Endothelial cell of umbilical vein (primary cell): Measurements from ENCODE around the gene LRR1. TPM values are rescaled to one million over a fixed set of nuclear protein-coding genes. Genes with fewer than 3 reads are reported as not detected.

Source experiments
- BruUV-seq: library from RNA; stranded (reverse); fragments of 400-500 nt; replicated peaks from 2 replicates; lab custom pipeline; 2021; lab: Mats Ljungman, UMichigan
- CTCF ChIA-PET: fragments of 300-600, 350-600 bp; sonication (Branson Sonifier 250); formaldehyde crosslinking; loops from one replicate; lab custom pipeline; 2021; ENCODE audit warnings: antibody characterized with exemption, inconsistent platforms; lab: Charles Lee
- POLR2A ChIA-PET: fragments of 300-600, 350-600 bp; sonication (Branson Sonifier 250); formaldehyde crosslinking; loops from one replicate; lab custom pipeline; 2021; ENCODE audit warnings: antibody characterized with exemption, inconsistent platforms; lab: Charles Lee
- DNase-seq: peaks from one replicate; pipeline ENCODE4 v3.0.0-alpha.2; 2011; ENCODE audit warnings: low read depth, low spot score
- FAIRE-seq: peaks from 2 replicates; lab custom pipeline; 2011; peaks lifted over from hg19 to GRCh38; lab: Jason Lieb, UNC
- H2AFZ ChIP-seq: 2 replicates; pipeline ENCODE4 v1.6.0; 2012; ENCODE audit warnings: low read depth, low read length, control low read depth, inconsistent platforms
- H3K27ac ChIP-seq: 2 replicates; pipeline ENCODE4 v1.5.1; 2011; ENCODE audit warnings: low read depth, mild to moderate bottlenecking, control low read depth, low read length, moderate library complexity; ENCODE audit not compliant: insufficient read depth
- H3K27me3 ChIP-seq, 2 experiments: 2 replicates each; pipeline versions ENCODE4 v1.6.0 to v1.6.1; 2011; ENCODE audit warnings: low read length in 2 of 2, mixed read lengths in 1 of 2; ENCODE audit not compliant: control insufficient read depth in 2 of 2, insufficient read depth in 2 of 2
- H3K36me3 ChIP-seq, 2 experiments: 2 replicates in 1 of 2; 3 replicates in 1 of 2; pipeline ENCODE4 v1.5.1; 2011; ENCODE audit warnings: low read length in 2 of 2, mild to moderate bottlenecking in 1 of 2, moderate library complexity in 1 of 2; ENCODE audit not compliant: control insufficient read depth in 2 of 2, insufficient read depth in 2 of 2; ENCODE audit errors: extremely low read depth in 1 of 2
- H3K4me1 ChIP-seq: 3 replicates; pipeline ENCODE4 v1.5.1; 2011; ENCODE audit warnings: mild to moderate bottlenecking, low read length; ENCODE audit not compliant: control insufficient read depth, insufficient read depth; ENCODE audit errors: extremely low read depth
- H3K4me2 ChIP-seq: 2 replicates; pipeline ENCODE4 v1.6.1; 2011; ENCODE audit warnings: low read length, control low read depth, mixed read lengths; ENCODE audit not compliant: insufficient read depth
- H3K4me3 ChIP-seq, 3 experiments: fragments of 200-600 bp in 1 of 3; sonication (generic), shearing (Covaris generic) in 1 of 3; replicated peaks in 1 of 3; 2 replicates each; pipeline ENCODE4 v1.5.1; 2011 to 2016; ENCODE audit warnings: control low read depth in 3 of 3, low read length in 3 of 3, mild to moderate bottlenecking in 2 of 3, inconsistent platforms in 1 of 3, low read depth in 1 of 3, moderate library complexity in 1 of 3; ENCODE audit not compliant: insufficient read depth in 1 of 3
- H3K79me2 ChIP-seq: 2 replicates; pipeline ENCODE4 v1.6.0; 2012; ENCODE audit warnings: low read length, inconsistent platforms; ENCODE audit not compliant: control insufficient read depth, insufficient read depth
- H3K9ac ChIP-seq: replicated peaks from 2 replicates; pipeline ENCODE3; 2011; ENCODE audit warnings: low read length, control low read depth; ENCODE audit not compliant: insufficient read depth; ENCODE audit errors: extremely low read depth
- H3K9me1 ChIP-seq: replicated peaks from 3 replicates; pipeline ENCODE4 v1.6.0; 2011; ENCODE audit warnings: mild to moderate bottlenecking, low read length; ENCODE audit not compliant: control insufficient read depth, insufficient read depth; ENCODE audit errors: extremely low read depth
- H3K9me3 ChIP-seq: replicated peaks from 2 replicates; pipeline ENCODE4 v1.5.1; 2012; ENCODE audit warnings: low read length, inconsistent platforms; ENCODE audit not compliant: control insufficient read depth, insufficient read depth
- H4K20me1 ChIP-seq: replicated peaks from 2 replicates; pipeline ENCODE3; 2011; ENCODE audit warnings: mild to moderate bottlenecking, low read length; ENCODE audit not compliant: control insufficient read depth, insufficient read depth; ENCODE audit errors: extremely low read depth
- EZH2 ChIP-seq: IDR thresholded peaks from 2 replicates; pipeline ENCODE4 v1.6.1; 2012; ENCODE audit warnings: borderline replicate concordance, low read depth, mild to moderate bottlenecking, moderate library complexity, low read length, inconsistent platforms; ENCODE audit not compliant: severe bottlenecking
- FOS ChIP-seq: IDR thresholded peaks from 2 replicates; pipeline ENCODE4 v1.6.1; 2011; ENCODE audit warnings: mild to moderate bottlenecking, low read length, moderate library complexity, borderline replicate concordance; ENCODE audit not compliant: insufficient read depth
- GATA2 ChIP-seq: IDR thresholded peaks from 2 replicates; pipeline ENCODE4 v1.7.0; 2011; ENCODE audit warnings: low read depth, mild to moderate bottlenecking, moderate library complexity, mixed read lengths, low read length; ENCODE audit not compliant: insufficient read length, insufficient read depth
- JUN ChIP-seq: IDR thresholded peaks from 2 replicates; pipeline ENCODE4 v1.6.1; 2011; ENCODE audit warnings: borderline replicate concordance, low read depth; ENCODE audit not compliant: insufficient read length, insufficient read depth
- MYC ChIP-seq: IDR thresholded peaks from one replicate; pipeline ENCODE4 v1.6.1; 2011; ENCODE audit warnings: mild to moderate bottlenecking, low read depth, low read length
- POLR2A ChIP-seq: IDR thresholded peaks from 2 replicates; pipeline ENCODE4 v1.6.1; 2012; ENCODE audit warnings: low read depth, mild to moderate bottlenecking, control low read depth, low read length
- POLR2AphosphoS5 ChIP-seq: IDR thresholded peaks from 2 replicates; pipeline ENCODE4 v1.6.1; 2012; ENCODE audit warnings: low read depth, mild to moderate bottlenecking, control low read depth, low read length, moderate library complexity; ENCODE audit not compliant: insufficient read depth
- dilution Hi-C: fragments of 300-500 bp; cut with MboI; formaldehyde crosslinking; loops from one replicate; pipeline ENCODE4 v1.15.0; 2019; ENCODE audit warnings: low sequenced_read_pairs; ENCODE audit not compliant: extremely low pct_ligation_motif_present
- intact Hi-C: fragments of 100-400 bp; cut with micrococcal nuclease; formaldehyde crosslinking; loops from one replicate; pipeline ENCODE4 v1.10.0; 2022
- polyA plus RNA-seq, 4 experiments: library from polyadenylated mRNA; depleted of rRNA in 3 of 4; stranded (reverse) in 3 of 4; unstranded in 1 of 4; fragments of >200 nt; gene quantifications; 2 replicates each; pipeline versions ENCODE4 v1.2.1 to v1.2.3, GENCODE V29; 2011 to 2012; ENCODE audit warnings: missing spikeins in 1 of 4
- total RNA-seq: library from RNA; stranded (reverse); gene quantifications from 2 replicates; pipeline ENCODE4 v1.2.3, GENCODE V29; 2021
- TF ChIP-seq, protein P1 (sequence below), 2 donors: IDR thresholded peaks; 1 replicate in 1 of 2; 2 replicates in 1 of 2; pipeline ENCODE4 v1.5.1; 2011; ENCODE audit warnings: low read length in 2 of 2, mild to moderate bottlenecking in 2 of 2, moderate library complexity in 2 of 2, control low read depth in 1 of 2, inconsistent platforms in 1 of 2, low read depth in 1 of 2; ENCODE audit not compliant: insufficient read depth in 1 of 2; ENCODE audit errors: extremely low read depth in 1 of 2
- TF ChIP-seq, protein P2 (sequence below): IDR thresholded peaks from 2 replicates; pipeline ENCODE4 v1.6.1; 2011; ENCODE audit not compliant: insufficient read depth, insufficient read length

The LRR1 gene
- total and polyA plus RNA-seq, 2 donors (not counting 3 experiments of a cell fraction or from before 2014, with no cell fraction given), result 17.7 to 30.9 TPM

DNA sequence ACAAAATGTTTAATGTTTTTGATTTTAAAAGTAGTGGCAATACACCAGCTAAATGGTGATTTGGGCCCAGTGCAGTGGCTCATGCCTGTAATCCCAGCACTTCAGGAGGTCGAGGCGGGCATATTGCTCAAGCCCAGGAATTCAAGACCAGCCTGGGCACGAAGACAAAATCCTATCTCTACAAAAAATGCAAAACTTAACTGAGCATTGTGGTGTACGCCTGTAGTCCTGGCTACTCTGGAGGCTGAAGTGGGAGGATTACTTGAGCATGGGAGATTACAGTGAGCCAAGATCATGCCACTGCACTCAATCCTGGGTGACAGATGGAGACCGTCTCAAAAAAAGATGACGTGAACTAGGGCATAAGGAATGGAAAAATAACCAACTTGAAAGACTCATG, 17.0 kb downstream of the LRR1 start:
- FAIRE-seq (no peak), DNase-seq (no peak)
- H3K9me3 ChIP-seq, result no peaks in the 10 kb centered on the region
- intact Hi-C loops (no loop called here), dilution Hi-C loops (no loop called here)
- H3K9ac ChIP-seq, result no peak overlapping the region
- H3K4me1 ChIP-seq, result peaks cover 5% of the 10 kb centered on the region
- H2AFZ ChIP-seq, result no peak overlapping the region
- no peak overlapping the region for H3K27ac ChIP-seq
- BruUV-seq, result no TSS peak
- no peaks in the 10 kb centered on the region for H3K27me3 ChIP-seq
- POLR2A ChIA-PET, result no interaction called here
- CTCF ChIA-PET, result interaction anchor here (1.6 kb wide), 1 partner anchor 8 kb away, joined by 3 read pairs; no protein-coding TSS in a partner anchor
- H3K79me2 ChIP-seq, result peaks cover 46% of the 10 kb centered on the region
- TF ChIP-seq MYC (no peak), POLR2AphosphoS5 (no peak), JUN (no peak), FOS (no peak), GATA2 (no peak), POLR2A (no peak), EZH2 (no peak)
- TF ChIP-seq, protein P1, sequence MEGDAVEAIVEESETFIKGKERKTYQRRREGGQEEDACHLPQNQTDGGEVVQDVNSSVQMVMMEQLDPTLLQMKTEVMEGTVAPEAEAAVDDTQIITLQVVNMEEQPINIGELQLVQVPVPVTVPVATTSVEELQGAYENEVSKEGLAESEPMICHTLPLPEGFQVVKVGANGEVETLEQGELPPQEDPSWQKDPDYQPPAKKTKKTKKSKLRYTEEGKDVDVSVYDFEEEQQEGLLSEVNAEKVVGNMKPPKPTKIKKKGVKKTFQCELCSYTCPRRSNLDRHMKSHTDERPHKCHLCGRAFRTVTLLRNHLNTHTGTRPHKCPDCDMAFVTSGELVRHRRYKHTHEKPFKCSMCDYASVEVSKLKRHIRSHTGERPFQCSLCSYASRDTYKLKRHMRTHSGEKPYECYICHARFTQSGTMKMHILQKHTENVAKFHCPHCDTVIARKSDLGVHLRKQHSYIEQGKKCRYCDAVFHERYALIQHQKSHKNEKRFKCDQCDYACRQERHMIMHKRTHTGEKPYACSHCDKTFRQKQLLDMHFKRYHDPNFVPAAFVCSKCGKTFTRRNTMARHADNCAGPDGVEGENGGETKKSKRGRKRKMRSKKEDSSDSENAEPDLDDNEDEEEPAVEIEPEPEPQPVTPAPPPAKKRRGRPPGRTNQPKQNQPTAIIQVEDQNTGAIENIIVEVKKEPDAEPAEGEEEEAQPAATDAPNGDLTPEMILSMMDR (IDR thresholded peaks at IDR 0.05; ENCODE audit: extremely low read depth in 1 of 2, insufficient read depth in 1 of 2, low read depth in 1 of 2, low read length in 2 of 2), result no peak
- TF ChIP-seq, protein P2, sequence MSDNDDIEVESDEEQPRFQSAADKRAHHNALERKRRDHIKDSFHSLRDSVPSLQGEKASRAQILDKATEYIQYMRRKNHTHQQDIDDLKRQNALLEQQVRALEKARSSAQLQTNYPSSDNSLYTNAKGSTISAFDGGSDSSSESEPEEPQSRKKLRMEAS, result no peak
- no peaks in the 10 kb centered on the region for H4K20me1 ChIP-seq
- H3K36me3 ChIP-seq, result peaks cover 0 to 6% of the 10 kb centered on the region in 2 experiments
- H3K9me1 ChIP-seq, result peaks cover 2% of the 10 kb centered on the region
- H3K4me2 ChIP-seq, result no peak overlapping the region
- H3K4me3 ChIP-seq, result no peak overlapping the region
